LNCAP (cell line): ENCODE data around the gene MRM1.

Experiments
- CTCF ChIP-seq: fragments of 450-650 bp; IDR thresholded peaks from 2 replicates; pipeline ENCODE4 v1.5.1; 2017; ENCODE audit warnings: mild to moderate bottlenecking

The MRM1 gene

GRCh38 chr17:36601303-36602029, at the start of gene MRM1:
TSS of gene MRM1 (plus strand) at chr17:36601583. CDS start at chr17:36601811, 228 bp downstream.
- no peak for TF ChIP-seq CTCF

GRCh38 chr17:36553459-36553858, 47.9 kb upstream of the MRM1 start:
- TF ChIP-seq CTCF: no peak

GRCh38 chr17:36566081-36566480, 35.3 kb upstream of the MRM1 start:
- TF ChIP-seq CTCF: no peak

- TF ChIP-seq CTCF: no peak
Observed at GRCh38 chr17:36575028-36575427, 26.4 kb upstream of the MRM1 start.

GRCh38 chr17:36576793-36577192, 24.6 kb upstream of the MRM1 start:
- TF ChIP-seq CTCF: no peak

- no peak for TF ChIP-seq CTCF
Observed at GRCh38 chr17:36578671-36579070, 22.7 kb upstream of the MRM1 start.

GRCh38 chr17:36583787-36584186, 17.6 kb upstream of the MRM1 start:
- no peak for TF ChIP-seq CTCF

GRCh38 chr17:36586138-36586537, 15.2 kb upstream of the MRM1 start:
- TF ChIP-seq CTCF: no peak
